OCI-LY3 (cell line): ENCODE measurements around the gene ARHGEF28.

Source experiments
- H2AFZ ChIP-seq: fragments of 200-600, 300-600 bp; shearing (Covaris generic); 2 replicates; pipeline ENCODE4 v1.6.0; 2014; ENCODE audit warnings: antibody characterized with exemption, low read depth, low read length
- H3K27ac ChIP-seq: fragments of 200-600, 300-600 bp; sonication (generic); 2 replicates; pipeline ENCODE4 v1.5.1; 2014; ENCODE audit warnings: mild to moderate bottlenecking, low read length, moderate library complexity, mixed read lengths
- H3K27me3 ChIP-seq: fragments of 200-600, 300-600 bp; sonication (generic); 2 replicates; pipeline ENCODE4 v1.6.1; 2014; ENCODE audit warnings: low read depth, low read length, mixed read lengths
- H3K36me3 ChIP-seq: fragments of 200-600, 300-600 bp; sonication (generic); replicated peaks from 2 replicates; pipeline ENCODE3; 2014; ENCODE audit warnings: low read depth, low read length, mixed read lengths
- H3K4me1 ChIP-seq: fragments of 300-600, 200-600 bp; sonication (generic); 2 replicates; pipeline ENCODE4 v1.6.1; 2014; ENCODE audit warnings: low read length, mixed read lengths
- H3K4me2 ChIP-seq: fragments of 200-600, 300-600 bp; sonication (generic); 2 replicates; pipeline ENCODE4 v1.6.1; 2014; ENCODE audit warnings: low read length, mixed read lengths
- H3K4me3 ChIP-seq: fragments of 300-600, 200-600 bp; sonication (generic); 2 replicates; pipeline ENCODE4 v1.5.1; 2014; ENCODE audit warnings: antibody characterized with exemption, mild to moderate bottlenecking, low read length, moderate library complexity
- H3K79me2 ChIP-seq: fragments of 300-600, 200-600 bp; shearing (Covaris generic); 2 replicates; pipeline ENCODE4 v1.6.1; 2014; ENCODE audit warnings: mild to moderate bottlenecking, low read length, mixed read lengths
- H3K9ac ChIP-seq: fragments of 300-600, 200-600 bp; shearing (Covaris generic); 2 replicates; pipeline ENCODE4 v1.6.0; 2014; ENCODE audit warnings: mild to moderate bottlenecking, low read length, moderate library complexity
- H3K9me3 ChIP-seq: fragments of 200-600, 300-600 bp; shearing (Covaris generic); 2 replicates; pipeline ENCODE4 v1.6.1; 2014; ENCODE audit warnings: low read length, mixed read lengths; ENCODE audit not compliant: insufficient read depth
- H4K20me1 ChIP-seq: fragments of 200-600, 300-600 bp; sonication (generic); 2 replicates; pipeline ENCODE4 v1.6.1; 2016; ENCODE audit warnings: low read length, mixed read lengths; ENCODE audit not compliant: insufficient read depth
- EZH2phosphoT487 ChIP-seq: fragments of 200-600 bp; shearing (Covaris generic); IDR thresholded peaks from 2 replicates; pipeline ENCODE4 v1.6.1; 2018; ENCODE audit warnings: antibody characterized with exemption, mixed run types, low read depth
- TF ChIP-seq, protein P1 (sequence below): fragments of 200-600, 300-600 bp; sonication (generic); IDR thresholded peaks from 2 replicates; pipeline ENCODE4 v1.5.1; 2014; ENCODE audit warnings: antibody characterized with exemption, low read length, low read depth

Gene ARHGEF28

DNA sequence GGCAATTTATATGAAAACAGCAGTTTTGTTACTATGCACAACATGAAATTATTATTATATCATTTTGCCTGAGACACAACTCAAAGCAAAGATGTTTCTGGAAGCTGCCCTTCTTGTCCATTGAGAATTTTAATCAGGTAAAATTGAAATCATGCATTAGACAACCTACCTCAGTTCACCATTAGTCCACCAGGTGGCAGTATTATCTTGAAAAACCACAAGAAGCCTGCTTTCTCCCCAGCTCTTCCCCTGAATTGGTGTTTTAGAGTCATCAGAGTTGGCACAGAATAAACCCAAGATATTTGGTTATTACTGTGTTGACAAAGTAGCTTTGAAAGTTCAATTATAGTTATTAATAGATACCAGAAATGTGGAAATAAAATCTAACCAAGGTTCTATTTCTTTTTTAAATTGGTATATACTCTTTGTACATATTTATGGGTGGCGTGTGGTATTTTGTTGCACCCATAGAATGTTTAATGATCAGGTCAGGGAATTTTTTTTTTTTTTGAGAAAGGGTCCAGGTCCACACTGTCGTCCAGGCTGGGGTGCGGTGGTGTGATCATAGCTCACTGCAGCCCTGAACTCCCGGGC, 34.8 kb upstream of the ARHGEF28 start:
- no peaks in the 10 kb centered on the region for H3K27me3 ChIP-seq
- no peak for TF ChIP-seq EZH2phosphoT487
- TF ChIP-seq, protein P1, sequence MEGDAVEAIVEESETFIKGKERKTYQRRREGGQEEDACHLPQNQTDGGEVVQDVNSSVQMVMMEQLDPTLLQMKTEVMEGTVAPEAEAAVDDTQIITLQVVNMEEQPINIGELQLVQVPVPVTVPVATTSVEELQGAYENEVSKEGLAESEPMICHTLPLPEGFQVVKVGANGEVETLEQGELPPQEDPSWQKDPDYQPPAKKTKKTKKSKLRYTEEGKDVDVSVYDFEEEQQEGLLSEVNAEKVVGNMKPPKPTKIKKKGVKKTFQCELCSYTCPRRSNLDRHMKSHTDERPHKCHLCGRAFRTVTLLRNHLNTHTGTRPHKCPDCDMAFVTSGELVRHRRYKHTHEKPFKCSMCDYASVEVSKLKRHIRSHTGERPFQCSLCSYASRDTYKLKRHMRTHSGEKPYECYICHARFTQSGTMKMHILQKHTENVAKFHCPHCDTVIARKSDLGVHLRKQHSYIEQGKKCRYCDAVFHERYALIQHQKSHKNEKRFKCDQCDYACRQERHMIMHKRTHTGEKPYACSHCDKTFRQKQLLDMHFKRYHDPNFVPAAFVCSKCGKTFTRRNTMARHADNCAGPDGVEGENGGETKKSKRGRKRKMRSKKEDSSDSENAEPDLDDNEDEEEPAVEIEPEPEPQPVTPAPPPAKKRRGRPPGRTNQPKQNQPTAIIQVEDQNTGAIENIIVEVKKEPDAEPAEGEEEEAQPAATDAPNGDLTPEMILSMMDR = peak; percentile 74
- H3K79me2 ChIP-seq = no peaks in the 10 kb centered on the region
- peaks cover 5% of the 10 kb centered on the region for H3K4me1 ChIP-seq
- H3K9me3 ChIP-seq = no peaks in the 10 kb centered on the region
- no peak overlapping the region for H3K27ac ChIP-seq
- H2AFZ ChIP-seq = no peak overlapping the region
- no peak overlapping the region for H3K4me2 ChIP-seq
- no peak overlapping the region for H3K9ac ChIP-seq
- H4K20me1 ChIP-seq = no peaks in the 10 kb centered on the region
- no peak overlapping the region for H3K4me3 ChIP-seq
- no peaks in the 10 kb centered on the region for H3K36me3 ChIP-seq

GRCh38 chr5:73591698-73592501, 34.1 kb upstream of the ARHGEF28 start:
- H3K27me3 ChIP-seq = no peaks in the 10 kb centered on the region
- no peak for TF ChIP-seq EZH2phosphoT487
- TF ChIP-seq, protein P1 = no peak
- no peak overlapping the region for H3K9ac ChIP-seq
- no peak overlapping the region for H3K27ac ChIP-seq
- peaks cover 5% of the 10 kb centered on the region for H3K4me1 ChIP-seq
- no peak overlapping the region for H2AFZ ChIP-seq
- no peak overlapping the region for H3K4me2 ChIP-seq
- H3K36me3 ChIP-seq = no peaks in the 10 kb centered on the region
- H3K9me3 ChIP-seq = no peaks in the 10 kb centered on the region
- H3K4me3 ChIP-seq = no peak overlapping the region
- no peaks in the 10 kb centered on the region for H3K79me2 ChIP-seq
- H4K20me1 ChIP-seq = no peaks in the 10 kb centered on the region

DNA sequence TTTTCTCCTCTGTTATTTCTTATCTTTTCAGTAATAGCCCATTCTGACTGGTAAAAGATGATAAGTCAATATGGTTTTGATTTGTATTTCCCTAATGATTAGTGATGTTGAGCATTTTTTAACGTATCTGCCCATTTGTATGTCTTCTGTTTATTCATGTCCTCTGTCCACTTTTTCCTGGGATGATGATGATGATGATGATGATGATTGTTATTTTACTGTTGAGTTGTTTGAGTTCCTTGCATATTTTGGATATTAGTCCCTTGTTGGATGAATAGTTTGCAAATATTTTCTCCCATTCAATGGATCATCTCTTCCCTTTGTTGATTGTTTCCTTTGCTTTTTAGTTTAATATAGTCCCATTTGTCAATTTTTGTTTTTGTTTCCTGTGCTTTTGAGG, 33.4 kb upstream of the ARHGEF28 start:
- H2AFZ ChIP-seq = no peak overlapping the region
- H3K27ac ChIP-seq = no peak overlapping the region
- H3K9me3 ChIP-seq = no peaks in the 10 kb centered on the region
- no peaks in the 10 kb centered on the region for H4K20me1 ChIP-seq
- no peaks in the 10 kb centered on the region for H3K36me3 ChIP-seq
- H3K79me2 ChIP-seq = no peaks in the 10 kb centered on the region
- no peak overlapping the region for H3K4me2 ChIP-seq
- H3K4me3 ChIP-seq = no peak overlapping the region
- TF ChIP-seq, protein P1 = no peak
- no peak for TF ChIP-seq EZH2phosphoT487
- no peaks in the 10 kb centered on the region for H3K27me3 ChIP-seq
- H3K9ac ChIP-seq = no peak overlapping the region
- peaks cover 5% of the 10 kb centered on the region for H3K4me1 ChIP-seq

DNA sequence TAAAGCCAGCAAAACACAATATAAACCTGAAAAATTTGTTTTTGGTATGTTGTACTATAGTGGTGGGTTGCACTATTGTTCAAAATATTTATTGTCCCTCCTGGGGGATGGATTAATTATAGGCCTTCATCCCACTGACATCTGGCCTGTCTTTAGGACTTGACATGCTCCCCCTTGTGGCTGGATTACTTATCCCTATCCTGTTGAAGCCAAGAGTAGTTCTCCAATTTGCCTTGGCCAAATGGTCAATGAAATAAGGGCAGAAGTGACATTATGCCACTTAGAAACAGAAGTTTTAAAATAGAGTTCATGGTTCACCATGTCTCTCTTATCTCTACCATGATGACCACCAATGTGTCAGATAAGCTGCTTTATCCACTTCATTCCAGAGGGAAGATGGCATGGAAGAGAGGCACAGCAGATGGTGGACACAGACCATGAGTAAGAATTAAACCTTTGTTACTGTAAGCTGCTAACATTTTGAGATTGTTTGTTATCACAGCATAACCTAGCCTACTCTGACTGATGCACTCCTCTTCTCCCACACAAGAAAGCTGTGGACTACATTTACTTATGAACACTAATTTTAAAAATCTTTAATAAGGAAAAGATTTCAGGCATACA, 29.2 kb upstream of the ARHGEF28 start:
- Histone ChIP-seq H3K27ac (no peak overlapping the region), H2AFZ (no peak overlapping the region), H3K4me3 (no peak overlapping the region), H3K4me1 (no peaks in the 10 kb centered on the region), H4K20me1 (no peaks in the 10 kb centered on the region), H3K36me3 (no peaks in the 10 kb centered on the region), H3K9ac (no peak overlapping the region), H3K27me3 (no peaks in the 10 kb centered on the region), H3K9me3 (no peaks in the 10 kb centered on the region), H3K4me2 (no peak overlapping the region), H3K79me2 (no peaks in the 10 kb centered on the region)
- no peak for TF ChIP-seq EZH2phosphoT487
- TF ChIP-seq, protein P1 = peak; percentile 60
